ENCODE results near the gene DES. TPM values are rescaled to one million over a fixed set of nuclear protein-coding genes. Genes with fewer than 3 reads are reported as not detected.

The DES gene
- total RNA-seq, 1 experiment from 2014 or later: 4.2 TPM

DNA sequence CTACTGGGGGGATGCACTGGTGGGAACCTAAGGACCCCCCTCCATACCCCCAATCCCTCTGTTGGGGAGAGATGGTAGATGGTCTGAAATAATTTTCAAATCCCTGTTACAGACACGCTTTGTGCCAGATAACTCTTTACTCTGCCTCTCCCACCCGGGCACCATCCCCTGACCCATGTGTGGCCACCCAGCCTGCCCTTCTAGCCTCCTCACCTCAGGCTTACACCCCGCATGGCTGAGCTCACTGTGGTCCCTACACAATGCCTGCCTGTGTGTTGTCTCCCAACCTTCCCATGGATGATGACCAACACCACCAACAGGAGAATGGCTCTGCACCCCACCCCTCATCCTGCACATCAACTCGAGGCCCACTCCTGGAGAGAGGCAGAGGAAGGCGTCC lies 31.4 kb downstream of the DES start:
- H3K36me3 ChIP-seq (ENCODE audit: control insufficient read depth in 1 of 2, insufficient read depth in 2 of 2, low read length in 2 of 2): peaks cover 0 to 4% of the 10 kb centered on the region in 2 experiments; a peak in 1 of 4 replicates
- intact Hi-C loops (cut with micrococcal nuclease): no loop called here
- ChIA-PET RAD21 (ENCODE audit: low non-redundant PET in 1 of 2, low total read pairs in 2 of 2, uncharacterized antibody in 2 of 2, unreplicated experiment in 2 of 2) (no interaction called here), CTCF (interaction anchor here (1.2 to 1.8 kb wide), 2 partner anchors 9 to 16 kb away, joined by 3 to 5 read pairs; no protein-coding TSS in a partner anchor), POLR2A (interaction anchor here (0.6 kb wide), 1 partner anchor 135 kb away, joined by 3 read pairs; no protein-coding TSS in a partner anchor)
- no peak overlapping the region for H3K4me3 ChIP-seq (replicated peaks in 1 of 2; ENCODE audit: low read depth in 1 of 2, low read length in 2 of 2)
- no peak overlapping the region for H3K9ac ChIP-seq (ENCODE audit: low read length)
- H3K4me1 ChIP-seq (ENCODE audit: control insufficient read depth in 1 of 2, insufficient read depth in 2 of 2, low read length in 2 of 2): peaks cover 26 to 46% of the 10 kb centered on the region in 2 experiments
- H3K4me2 ChIP-seq (ENCODE audit: low read length): no peak overlapping the region
- TF ChIP-seq SIN3A (IDR thresholded peaks at IDR 0.05; ENCODE audit: low read depth) (no peak), YY1 (IDR thresholded peaks at IDR 0.05; ENCODE audit: extremely low read depth, insufficient replicate concordance, low read depth, low read length) (no peak), CBX3 (IDR thresholded peaks at IDR 0.05; ENCODE audit: low read depth) (no peak), ELF1 (IDR thresholded peaks at IDR 0.05; ENCODE audit: borderline replicate concordance, low read depth) (no peak)
- TF ChIP-seq, protein P1, sequence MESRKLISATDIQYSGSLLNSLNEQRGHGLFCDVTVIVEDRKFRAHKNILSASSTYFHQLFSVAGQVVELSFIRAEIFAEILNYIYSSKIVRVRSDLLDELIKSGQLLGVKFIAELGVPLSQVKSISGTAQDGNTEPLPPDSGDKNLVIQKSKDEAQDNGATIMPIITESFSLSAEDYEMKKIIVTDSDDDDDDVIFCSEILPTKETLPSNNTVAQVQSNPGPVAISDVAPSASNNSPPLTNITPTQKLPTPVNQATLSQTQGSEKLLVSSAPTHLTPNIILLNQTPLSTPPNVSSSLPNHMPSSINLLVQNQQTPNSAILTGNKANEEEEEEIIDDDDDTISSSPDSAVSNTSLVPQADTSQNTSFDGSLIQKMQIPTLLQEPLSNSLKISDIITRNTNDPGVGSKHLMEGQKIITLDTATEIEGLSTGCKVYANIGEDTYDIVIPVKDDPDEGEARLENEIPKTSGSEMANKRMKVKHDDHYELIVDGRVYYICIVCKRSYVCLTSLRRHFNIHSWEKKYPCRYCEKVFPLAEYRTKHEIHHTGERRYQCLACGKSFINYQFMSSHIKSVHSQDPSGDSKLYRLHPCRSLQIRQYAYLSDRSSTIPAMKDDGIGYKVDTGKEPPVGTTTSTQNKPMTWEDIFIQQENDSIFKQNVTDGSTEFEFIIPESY (IDR thresholded peaks at IDR 0.05; ENCODE audit: extremely low read depth, insufficient replicate concordance, low read length): no peak
- H4K20me1 ChIP-seq (ENCODE audit: insufficient read depth): no peaks in the 10 kb centered on the region
- BruUV-seq (replicated peaks): no TSS peak
- no peaks in the 10 kb centered on the region for H3K9me3 ChIP-seq (ENCODE audit: control insufficient read depth in 1 of 2, insufficient read depth in 1 of 2, low read depth in 1 of 2, low read length in 2 of 2)
- H3K9me2 ChIP-seq (ENCODE audit: insufficient read depth): no peaks in the 10 kb centered on the region
- DNase-seq (ENCODE audit: low read depth, low spot score) (no peak), ATAC-seq (no peak)
- H3K27ac ChIP-seq (ENCODE audit: low read depth, low read length): no peak overlapping the region
- no peaks in the 10 kb centered on the region; the same call in 1 of the 2 replicates for H3K79me2 ChIP-seq (ENCODE audit: insufficient read depth, low read length)
- no peak overlapping the region for H2AFZ ChIP-seq (ENCODE audit: low read depth, low read length, poor library complexity, severe bottlenecking)
- no peaks in the 10 kb centered on the region for H3K27me3 ChIP-seq (ENCODE audit: insufficient read depth, low read length)

DNA sequence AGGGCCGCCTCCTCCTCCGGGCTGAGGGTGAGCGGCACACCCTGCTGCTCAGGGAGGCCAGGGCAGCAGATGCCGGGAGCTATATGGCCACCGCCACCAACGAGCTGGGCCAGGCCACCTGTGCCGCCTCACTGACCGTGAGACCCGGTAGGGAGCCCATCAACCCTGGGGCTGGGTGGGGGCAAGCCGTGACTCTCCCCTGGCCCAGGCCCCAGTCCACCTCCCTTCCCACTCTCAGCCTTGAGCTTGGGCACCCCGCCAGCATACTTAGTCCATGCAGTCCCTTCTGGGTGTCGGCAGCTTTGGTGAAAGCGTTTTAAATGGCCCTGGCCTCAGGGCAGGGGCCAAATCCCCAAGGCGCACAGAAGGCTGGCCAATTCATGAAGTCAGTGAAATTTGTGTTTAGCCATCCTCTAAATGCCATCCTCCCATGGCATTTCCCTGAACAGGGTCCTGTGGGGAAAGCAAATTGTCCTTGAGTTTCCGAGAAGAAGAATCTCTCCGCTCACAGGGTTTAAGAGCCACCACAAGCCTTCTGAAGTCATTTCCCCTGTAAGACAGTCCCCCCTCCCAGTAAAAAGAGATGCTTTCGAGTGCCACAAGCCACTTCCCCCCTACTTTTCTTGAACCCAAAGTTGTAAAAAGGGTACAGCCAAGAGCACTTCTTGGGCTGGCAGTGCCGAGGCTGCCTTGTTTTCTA lies 33.6 kb downstream of the DES start:
- peaks cover 26 to 42% of the 10 kb centered on the region in 2 experiments for H3K4me1 ChIP-seq (ENCODE audit: control insufficient read depth in 1 of 2, insufficient read depth in 2 of 2, low read length in 2 of 2)
- no peak overlapping the region for H3K4me3 ChIP-seq (replicated peaks in 1 of 2; ENCODE audit: low read depth in 1 of 2, low read length in 2 of 2)
- H3K9ac ChIP-seq (ENCODE audit: low read length): peak overlapping the region; percentile 49
- ATAC-seq (no peak), DNase-seq (ENCODE audit: low read depth, low spot score) (no peak)
- peak overlapping the region; percentile 75 for H3K27ac ChIP-seq (ENCODE audit: low read depth, low read length)
- no peaks in the 10 kb centered on the region for H3K9me3 ChIP-seq (ENCODE audit: control insufficient read depth in 1 of 2, insufficient read depth in 1 of 2, low read depth in 1 of 2, low read length in 2 of 2)
- ChIA-PET RAD21 (ENCODE audit: low non-redundant PET in 1 of 2, low total read pairs in 2 of 2, uncharacterized antibody in 2 of 2, unreplicated experiment in 2 of 2) (no interaction called here), POLR2A (no interaction called here), CTCF (interaction anchor here (1.5 to 2.8 kb wide), 2 partner anchors 12 to 18 kb away, joined by 4 to 17 read pairs; partner anchors contain the start of gene SPEG)
- TF ChIP-seq TCF7L2 (IDR thresholded peaks at IDR 0.05; ENCODE audit: borderline replicate concordance, extremely low read depth, insufficient read depth, insufficient read length): peak; percentile 39
- 0 out of 2 replicates have a peak, but pooled peaks have one; percentile 18 for TF ChIP-seq POLR2AphosphoS5 (IDR thresholded peaks at IDR 0.05; ENCODE audit: low read depth, low read length)
- TF ChIP-seq, protein P1 (IDR thresholded peaks at IDR 0.05; ENCODE audit: extremely low read depth, insufficient replicate concordance, low read length): no peak
- no peaks in the 10 kb centered on the region for H3K9me2 ChIP-seq (ENCODE audit: insufficient read depth)
- peak overlapping the region; percentile 70 for H3K4me2 ChIP-seq (ENCODE audit: low read length)
- peaks cover 0 to 4% of the 10 kb centered on the region in 2 experiments; a peak in 1 of 4 replicates for H3K36me3 ChIP-seq (ENCODE audit: control insufficient read depth in 1 of 2, insufficient read depth in 2 of 2, low read length in 2 of 2)
- intact Hi-C loops (cut with micrococcal nuclease): no loop called here
- no peaks in the 10 kb centered on the region; the same call in 1 of the 2 replicates for H3K79me2 ChIP-seq (ENCODE audit: insufficient read depth, low read length)
- H3K27me3 ChIP-seq (ENCODE audit: insufficient read depth, low read length): no peaks in the 10 kb centered on the region
- H2AFZ ChIP-seq (ENCODE audit: low read depth, low read length, poor library complexity, severe bottlenecking): no peak overlapping the region
- BruUV-seq (replicated peaks): no TSS peak
- no peaks in the 10 kb centered on the region for H4K20me1 ChIP-seq (ENCODE audit: insufficient read depth)

All from HCT116 (cell line).